ENCODE measurements around the gene DZIP1. TPM values are rescaled to one million over a fixed set of nuclear protein-coding genes. Genes with fewer than 3 reads are reported as not detected.
A peak's percentile ranks its signal among the peaks of the same experiment; 100 is the strongest.
"Not testable (repeated sequence)": the region's sequence is repeated elsewhere in the genome, so short reads cannot be mapped to it uniquely, and the experiment has no call there.

Gene DZIP1, protein sequence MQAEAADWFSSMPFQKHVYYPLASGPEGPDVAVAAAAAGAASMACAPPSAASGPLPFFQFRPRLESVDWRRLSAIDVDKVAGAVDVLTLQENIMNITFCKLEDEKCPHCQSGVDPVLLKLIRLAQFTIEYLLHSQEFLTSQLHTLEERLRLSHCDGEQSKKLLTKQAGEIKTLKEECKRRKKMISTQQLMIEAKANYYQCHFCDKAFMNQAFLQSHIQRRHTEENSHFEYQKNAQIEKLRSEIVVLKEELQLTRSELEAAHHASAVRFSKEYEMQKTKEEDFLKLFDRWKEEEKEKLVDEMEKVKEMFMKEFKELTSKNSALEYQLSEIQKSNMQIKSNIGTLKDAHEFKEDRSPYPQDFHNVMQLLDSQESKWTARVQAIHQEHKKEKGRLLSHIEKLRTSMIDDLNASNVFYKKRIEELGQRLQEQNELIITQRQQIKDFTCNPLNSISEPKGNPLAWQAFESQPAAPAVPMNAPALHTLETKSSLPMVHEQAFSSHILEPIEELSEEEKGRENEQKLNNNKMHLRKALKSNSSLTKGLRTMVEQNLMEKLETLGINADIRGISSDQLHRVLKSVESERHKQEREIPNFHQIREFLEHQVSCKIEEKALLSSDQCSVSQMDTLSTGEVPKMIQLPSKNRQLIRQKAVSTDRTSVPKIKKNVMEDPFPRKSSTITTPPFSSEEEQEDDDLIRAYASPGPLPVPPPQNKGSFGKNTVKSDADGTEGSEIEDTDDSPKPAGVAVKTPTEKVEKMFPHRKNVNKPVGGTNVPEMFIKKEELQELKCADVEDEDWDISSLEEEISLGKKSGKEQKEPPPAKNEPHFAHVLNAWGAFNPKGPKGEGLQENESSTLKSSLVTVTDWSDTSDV
- 37.6 TPM for total RNA-seq (ENCODE audit: insufficient read depth, low replicate concordance)

DNA sequence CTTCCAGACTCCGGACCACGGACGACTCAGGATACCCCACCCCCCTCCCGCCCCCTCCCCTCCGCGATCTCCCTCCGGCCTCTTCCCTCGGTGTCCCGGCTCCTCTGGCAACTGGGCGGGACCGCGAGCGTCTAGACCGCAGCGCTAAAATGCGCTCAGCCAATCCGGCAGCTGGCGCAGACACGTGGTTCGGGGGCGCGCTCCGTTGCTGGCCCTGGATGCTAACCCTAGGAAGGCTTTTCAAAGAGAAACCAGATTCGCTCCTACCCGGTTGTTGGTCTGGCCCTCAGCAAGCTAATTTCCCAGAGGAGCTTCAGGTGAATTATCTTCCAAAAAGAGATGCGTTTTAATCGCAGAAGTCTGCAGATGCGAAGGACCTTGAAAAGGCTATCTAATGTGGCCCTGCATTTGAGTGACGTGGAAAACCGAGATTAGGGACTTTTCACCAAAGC lies at the start of gene DZIP1:
DZIP1 (minus strand) TSS at position 106 of the 452 bp plus-strand sequence. CDS start 2,677 bp downstream, outside the sequence.
- peak; percentile 89 for DNase-seq (ENCODE audit: low spot score)

DNA sequence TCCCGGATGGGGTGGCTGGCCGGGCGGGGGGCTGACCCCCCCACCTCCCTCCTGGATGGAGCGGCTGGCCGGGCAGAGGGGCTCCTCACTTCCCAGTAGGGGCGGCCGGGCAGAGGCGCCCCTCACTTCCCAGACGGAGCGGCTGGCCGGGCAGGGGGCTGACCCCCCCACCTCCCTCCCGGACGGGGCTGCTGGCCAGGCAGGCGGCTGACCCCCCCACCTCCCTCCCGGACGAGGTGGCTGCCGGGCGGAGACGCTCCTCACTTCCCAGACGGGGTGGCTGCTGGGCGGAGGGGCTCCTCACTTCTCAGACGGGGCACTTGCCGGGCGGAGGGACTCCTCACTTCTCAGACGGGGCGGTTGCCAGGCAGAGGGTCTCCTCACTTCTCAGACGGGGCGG lies 46.5 kb upstream of the DZIP1 start:
- DNase-seq (ENCODE audit: low spot score) = not testable (repeated sequence)

DNA sequence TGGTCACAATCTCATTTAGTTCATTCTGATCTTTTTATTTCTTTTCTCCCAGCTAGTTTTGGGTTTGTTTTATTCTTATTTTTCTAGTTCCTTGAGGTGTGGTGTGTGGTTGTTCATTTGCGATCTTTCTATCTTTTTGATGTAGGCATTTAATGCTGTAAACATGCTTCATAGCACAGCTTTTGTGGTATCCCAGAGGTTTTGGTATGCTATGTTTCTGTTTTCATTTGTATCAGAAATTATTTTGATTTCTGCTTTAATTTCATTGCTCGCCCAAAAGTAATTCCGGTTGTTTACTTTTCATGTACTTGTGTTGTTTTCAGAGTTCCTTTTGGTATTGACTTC lies 45.0 kb upstream of the DZIP1 start:
- DNase-seq (ENCODE audit: low spot score) = no peak

DNA sequence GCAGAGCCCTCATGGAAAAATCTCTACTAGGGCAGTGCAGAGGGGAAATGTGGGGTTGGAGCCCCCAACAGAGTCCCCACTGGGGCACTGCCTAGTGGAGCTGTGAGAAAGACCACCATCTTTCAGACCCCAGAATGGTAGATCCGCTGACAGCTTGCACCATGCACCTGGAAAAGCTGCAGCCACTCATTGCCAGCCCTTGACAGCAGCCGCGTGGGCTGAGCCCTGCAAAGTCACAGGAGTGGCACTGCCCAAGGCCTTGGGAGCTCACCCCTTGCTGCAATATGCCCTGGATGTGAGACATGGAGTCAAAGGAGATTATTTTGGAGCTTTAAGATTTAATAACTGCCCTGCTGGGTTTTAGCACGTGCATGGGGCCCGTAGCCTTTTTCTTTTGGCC lies 40.5 kb upstream of the DZIP1 start:
- DNase-seq (ENCODE audit: low spot score) = not testable (repeated sequence)

DNA sequence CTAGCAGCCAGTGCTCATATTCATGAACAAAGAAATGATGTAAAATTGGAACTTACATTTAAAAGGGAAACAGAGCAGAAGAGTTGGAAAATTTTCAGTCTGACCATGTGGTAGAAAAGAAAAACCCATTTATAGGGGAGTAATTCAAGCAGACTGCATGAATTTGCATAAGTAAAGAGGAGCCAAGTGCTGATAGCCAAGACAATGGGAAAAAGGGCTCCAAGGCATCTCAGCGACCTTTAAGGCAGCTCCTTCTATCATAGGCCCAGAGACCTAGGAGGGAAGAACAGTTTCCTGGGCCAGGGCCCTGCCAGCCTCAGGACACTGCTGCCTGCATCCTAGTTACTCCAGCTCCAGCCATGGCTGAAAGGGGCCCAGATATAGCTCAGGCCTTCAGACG lies 39.9 kb upstream of the DZIP1 start:
- no peak for DNase-seq (ENCODE audit: low spot score)

DNA sequence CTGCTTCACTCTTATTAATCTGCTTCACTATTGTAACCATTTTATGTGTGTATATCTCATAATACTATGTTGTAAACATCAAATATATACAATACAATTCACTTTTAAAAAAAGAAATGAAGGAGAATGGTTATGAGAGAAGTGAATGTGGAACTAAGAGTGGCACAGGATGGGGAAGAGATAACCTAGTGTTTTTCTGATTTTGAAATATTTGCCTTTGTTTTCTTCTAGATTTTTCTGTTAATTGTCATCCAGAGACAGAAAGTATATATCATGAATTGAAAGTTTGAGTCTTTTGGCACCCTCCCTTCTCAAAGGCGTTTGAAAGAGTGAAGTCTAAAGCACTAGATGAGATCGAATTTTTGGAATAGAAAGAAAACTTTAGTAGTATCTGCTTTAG lies 35.2 kb upstream of the DZIP1 start:
- DNase-seq (ENCODE audit: low spot score) = no peak

DNA sequence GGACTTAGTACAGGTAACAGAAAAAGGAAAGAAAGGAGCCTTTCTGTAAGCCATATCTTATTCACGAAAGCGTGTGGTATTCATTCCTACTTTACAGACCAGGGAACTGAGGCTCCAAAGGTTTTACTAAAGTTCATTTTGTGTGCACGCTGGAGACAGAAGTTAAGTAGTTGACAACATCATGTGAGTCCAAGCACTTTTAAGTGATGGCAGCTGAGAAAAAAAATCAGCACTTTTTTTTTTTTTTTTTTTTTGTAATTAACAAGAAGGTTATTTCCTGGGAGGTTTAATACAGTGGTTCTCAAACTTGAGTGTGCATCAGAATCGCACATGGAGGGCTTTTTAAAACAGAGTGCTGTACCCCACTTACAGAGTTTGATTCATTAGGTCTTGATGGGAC lies 34.5 kb upstream of the DZIP1 start:
- no peak for DNase-seq (ENCODE audit: low spot score)

DNA sequence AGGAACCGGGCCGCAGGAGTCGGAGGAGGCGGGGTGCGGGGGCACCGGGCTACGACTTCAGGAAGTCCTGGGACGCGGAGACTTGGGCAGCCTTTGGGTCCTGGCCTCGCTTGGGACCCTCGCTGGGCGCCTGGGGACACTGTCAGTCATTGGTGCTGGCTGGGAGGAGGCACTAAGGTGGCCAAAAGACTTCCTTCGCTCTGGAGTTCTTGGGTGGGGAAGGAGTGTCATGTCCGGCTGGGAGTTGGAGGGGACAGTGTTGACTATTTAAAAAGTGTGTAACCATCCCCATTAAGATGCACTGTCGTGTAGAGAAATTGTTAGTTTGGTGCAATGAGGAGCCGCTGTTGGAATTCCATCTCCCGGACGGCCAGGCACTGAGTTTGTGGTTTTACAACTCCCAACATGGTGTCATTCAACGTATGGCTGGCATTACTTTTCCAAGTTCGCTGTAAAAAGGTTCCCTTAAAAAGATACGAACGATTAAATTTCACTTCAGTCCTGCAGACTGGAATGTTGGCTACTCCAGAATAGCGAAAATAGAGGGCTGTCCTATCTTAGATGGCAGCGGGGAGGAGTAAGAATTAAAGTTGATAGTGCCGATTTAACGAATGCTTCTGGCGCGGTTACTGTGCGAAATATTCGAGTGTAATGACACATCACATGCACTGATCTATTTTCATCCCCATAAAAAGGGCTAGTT lies 33.2 kb upstream of the DZIP1 start:
- DNase-seq (ENCODE audit: low spot score) = peak; percentile 40

DNA sequence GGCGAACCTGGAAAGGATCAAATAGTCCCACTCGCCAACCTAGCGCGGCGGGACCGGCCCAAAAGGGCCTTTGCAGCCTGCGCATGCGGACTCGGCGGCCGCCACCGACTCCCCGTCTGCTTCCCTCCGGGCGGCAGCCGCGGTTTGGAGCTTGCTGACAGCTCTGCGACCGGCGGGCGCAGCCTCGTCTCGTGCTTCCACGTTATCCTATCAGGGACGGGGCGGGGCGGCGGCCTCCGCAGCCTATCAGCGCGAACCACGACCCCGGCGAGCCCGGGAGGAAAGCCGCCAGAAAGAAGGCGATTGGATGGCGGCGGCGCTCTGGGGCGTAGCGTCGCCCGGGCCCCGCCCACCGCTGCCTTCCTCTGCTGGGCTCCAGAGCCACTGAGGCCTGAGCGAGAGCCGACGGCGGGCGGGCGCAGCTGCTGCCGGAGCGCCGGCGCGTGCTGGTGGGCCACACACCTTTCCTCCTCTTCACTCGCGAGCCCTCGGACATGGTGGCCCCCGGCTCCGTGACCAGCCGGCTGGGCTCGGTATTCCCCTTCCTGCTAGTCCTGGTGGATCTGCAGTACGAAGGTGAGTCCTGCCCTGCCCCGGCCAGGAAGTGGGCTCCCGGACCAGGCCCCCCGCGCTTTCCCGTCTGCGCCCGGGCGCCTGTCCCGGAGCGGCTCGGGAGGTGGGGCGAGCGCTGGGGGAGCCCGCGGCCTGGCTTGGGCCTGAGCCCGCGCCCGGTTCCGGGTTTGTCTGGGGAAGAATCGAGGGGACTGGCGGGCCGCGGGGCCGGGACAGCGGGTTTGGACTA lies 32.5 kb upstream of the DZIP1 start, which contains the start of gene DNAJC3:
DNAJC3 (plus strand) TSS at position 378 of the 802 bp plus-strand sequence; CDS start at position 495, 117 bp downstream.
- DNase-seq (ENCODE audit: low spot score) = peak; percentile 99

DNA sequence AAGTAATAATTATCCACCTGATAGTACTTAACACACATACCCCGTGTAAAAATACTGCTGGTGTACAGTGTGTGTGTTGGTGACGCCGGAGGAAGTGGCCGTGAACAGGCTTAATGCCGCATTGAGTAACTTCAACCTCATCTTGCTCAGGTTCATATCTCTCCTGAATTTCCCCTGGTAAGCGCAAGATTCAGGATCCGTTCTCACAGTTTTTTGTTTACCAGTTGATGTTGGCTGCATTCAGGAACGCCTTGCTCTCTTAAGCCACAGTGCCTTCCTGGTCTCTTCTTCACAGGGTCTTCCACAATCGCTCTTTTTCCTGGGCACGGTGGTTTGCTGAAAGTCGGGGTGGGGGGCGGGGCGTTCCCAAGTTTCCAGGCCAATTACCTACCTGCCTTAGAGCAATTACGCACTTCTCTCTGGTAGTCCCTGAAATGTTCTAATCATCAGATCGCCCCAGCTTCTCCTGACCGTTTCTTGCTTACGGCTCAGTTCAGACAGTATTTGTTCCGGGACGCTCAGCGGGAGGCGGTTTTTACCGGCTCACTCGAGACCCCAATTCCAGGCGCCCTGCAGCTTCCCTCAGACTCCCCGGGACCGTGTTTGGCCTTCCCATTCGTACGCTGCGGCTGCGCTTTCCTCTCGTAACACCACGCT lies 31.7 kb upstream of the DZIP1 start:
- DNase-seq (ENCODE audit: low spot score) = no peak

DNA sequence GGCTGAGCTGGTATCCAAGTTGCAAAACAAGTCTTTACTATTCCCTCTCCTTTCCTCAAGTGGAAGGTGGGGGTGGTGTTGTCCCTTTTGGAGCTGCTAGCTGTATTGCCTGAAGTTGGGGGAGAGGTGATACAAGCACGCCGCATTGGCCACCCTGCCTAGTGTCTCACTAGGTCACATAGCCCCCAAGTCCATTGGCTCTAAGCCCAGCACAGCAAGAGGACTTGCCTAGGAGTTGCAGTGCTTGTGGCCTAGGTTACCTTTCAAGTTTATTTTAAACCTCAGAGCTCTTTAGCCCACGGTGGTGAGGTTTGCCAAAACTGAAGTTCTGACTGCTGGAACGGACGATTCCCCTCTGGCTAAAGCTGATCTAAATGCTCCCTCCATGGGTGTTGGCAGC lies 27.1 kb upstream of the DZIP1 start:
- no peak for DNase-seq (ENCODE audit: low spot score)

DNA sequence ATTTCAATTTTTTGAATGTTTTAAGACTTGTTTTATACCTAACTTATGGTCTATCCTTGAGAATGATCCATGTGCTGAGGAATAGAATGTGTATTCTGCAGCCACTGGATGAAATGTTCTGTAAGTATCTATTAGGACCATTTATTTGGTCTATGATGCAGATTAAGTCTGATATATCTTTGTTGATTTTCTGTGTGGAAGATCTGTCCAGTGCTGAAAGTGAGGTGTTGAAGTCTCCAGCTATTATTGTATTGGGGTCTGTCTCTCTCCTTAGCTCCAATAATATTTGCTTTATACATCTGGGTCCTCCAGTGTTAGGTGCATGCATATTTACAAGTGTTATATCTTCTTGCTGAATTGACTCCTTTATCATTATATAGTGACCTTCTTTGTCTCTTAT lies 22.7 kb upstream of the DZIP1 start:
- DNase-seq (ENCODE audit: low spot score) = not testable (repeated sequence)

DNA sequence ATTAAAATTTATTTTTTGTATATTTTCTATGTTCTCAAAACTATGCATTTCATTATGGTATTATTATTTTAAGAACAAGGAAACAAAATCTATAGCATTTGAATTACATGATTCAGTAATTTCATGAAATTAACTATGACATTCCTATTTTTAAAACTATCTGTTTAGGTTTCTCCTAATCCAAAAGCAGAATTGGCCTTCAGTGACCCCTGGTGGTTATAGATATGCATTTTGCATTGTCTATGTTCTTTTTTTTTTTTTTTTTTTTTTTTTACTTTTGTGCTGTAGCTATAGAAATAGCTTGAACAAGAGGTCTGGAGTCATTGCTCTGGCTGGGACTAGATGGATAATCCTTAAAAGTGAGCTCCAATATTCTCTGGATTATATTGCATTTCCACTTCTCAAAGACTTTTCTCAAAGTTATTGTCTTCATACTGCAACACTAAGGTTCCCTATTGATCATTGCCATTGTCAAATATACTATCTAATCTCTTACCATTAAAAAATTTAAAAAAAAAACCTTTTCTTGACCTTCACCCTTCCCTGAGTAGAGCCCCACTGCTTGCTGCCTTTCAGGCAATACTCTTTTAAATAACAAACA lies 16.6 kb upstream of the DZIP1 start:
- DNase-seq (ENCODE audit: low spot score) = peak; percentile 70

DNA sequence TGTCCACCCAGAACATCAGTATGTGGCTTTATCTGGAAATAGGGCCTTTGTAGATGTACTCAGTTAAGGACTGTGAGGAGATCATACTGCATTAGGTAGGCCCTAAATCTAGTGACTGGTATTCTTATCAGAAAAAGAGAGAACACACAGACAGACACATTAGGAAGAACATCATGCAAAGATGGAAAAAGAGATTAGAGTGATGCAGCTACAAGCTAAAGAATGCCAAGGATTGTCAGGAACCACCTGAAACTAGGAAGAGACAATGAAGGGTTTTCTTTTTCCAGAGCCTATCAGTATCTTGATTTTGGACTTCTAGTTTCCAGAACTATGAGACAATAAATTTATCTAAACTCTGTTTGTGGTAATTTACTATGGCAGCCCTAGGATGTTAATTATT lies 15.0 kb upstream of the DZIP1 start:
- DNase-seq (ENCODE audit: low spot score) = no peak

DNA sequence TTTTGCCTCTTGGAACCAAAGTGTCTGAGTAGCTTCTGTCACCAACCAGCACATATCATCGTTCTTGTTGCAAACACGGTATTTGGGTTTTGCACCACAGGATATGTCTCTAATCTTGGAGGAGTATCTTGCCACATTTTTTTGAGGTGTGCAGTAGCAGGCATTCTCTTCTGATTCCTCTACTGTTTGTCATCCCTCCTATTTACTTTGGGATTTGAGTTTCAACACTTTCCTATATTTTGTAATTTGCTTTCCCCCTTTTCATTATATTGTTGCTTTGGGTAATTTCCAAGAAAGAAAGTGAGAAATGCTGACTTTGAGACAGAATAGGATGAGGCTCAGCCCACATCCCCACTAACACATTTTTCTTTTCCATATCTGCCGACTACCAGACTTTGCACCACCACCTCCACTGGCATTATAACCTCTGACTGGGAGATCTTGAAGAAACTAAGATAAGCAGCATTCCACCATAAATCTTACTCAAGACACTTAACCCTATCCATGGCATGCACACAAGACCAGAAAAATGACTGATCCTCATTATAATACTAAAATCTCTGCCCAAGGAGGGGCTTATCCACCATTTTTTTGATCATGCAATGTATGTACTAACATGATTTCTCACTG lies 12.0 kb upstream of the DZIP1 start:
- DNase-seq (ENCODE audit: low spot score) = no peak

DNA sequence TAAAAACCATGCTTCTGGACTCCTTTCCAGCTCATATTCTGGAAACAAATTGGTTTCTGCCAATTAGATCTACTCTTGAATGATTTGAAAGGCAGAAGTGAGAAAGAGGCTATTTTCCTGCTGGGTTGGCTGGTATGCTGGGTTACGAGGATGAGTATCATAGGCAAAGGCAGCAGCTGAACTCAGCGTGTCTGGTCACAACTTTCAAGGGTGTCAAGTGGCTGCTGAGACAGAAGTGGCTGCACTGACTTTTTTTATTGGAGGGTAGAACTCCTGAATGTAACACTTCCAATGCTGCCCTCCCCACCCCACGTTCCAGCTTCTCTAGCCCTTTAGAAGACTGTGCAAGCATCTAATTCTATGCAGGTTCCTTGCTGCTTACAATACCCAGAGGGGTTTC lies 8.3 kb upstream of the DZIP1 start:
- DNase-seq (ENCODE audit: low spot score) = no peak

DNA sequence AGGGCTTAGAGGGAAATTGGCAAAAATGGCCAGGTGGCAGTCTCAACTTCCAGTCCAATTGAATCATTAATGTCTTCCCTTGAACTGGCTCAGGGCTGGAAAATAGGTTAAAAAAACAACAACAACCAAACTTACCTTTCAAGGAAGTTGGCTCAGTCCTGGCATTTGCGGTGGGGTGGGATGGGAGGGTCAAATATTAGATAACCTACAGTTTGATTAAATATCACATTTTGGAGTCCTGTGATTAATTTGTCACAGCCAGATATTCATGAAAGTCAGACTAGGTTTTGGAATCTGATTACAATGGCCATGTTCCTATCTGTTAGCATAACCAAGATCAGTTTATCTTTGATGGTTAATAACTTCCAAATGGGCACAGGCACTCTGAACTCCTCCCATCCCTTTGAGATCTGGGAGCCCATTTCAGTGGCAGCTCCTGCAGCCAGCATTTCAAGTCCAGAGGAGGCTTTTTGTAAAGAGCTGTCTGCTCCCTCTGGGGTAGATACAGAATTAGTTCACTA lies 7.8 kb upstream of the DZIP1 start:
- no peak for DNase-seq (ENCODE audit: low spot score)

DNA sequence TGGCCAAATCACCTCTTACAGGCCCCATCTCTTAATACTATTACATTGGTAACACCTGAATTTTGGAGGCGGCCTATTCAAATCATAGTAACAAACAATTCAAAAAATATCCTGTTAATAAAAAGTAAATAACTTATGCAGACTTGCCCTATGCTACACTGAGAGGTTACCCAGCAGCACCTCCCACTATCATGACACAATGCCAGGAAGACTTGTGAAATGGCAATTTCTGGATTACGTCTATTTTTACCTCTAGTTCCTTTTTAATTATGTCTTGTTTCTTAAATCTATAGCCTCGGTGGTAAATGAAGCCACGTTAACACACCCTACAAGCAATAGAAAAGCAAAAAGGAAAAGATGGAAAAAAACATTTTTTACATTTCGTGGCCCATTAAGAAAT lies 6.2 kb upstream of the DZIP1 start:
- DNase-seq (ENCODE audit: low spot score) = no peak

DNA sequence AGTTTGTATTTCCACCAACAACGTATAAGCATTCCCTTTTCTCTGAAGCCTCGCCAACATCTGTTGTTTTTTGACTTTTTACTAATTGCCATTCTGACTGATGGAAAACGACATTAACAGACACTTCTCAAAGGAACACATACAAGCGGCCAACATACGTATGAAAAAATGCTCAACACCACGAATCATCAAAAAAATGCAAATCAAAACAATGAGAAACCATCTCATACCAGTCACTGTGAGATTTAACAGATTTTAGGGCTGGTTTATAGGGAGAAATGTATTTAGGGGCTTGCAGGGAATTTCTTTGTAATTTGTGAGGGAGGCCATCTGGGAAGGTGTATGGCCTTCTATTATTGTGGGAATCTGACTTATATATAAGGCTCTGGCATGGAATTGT lies 2.8 kb upstream of the DZIP1 start:
- no peak for DNase-seq (ENCODE audit: low spot score)

Data from umbilical cord (tissue), 2 donors.